Skin of body (tissue), 2 donors: Measurements from ENCODE around the gene TTC9B. TPM values are rescaled to one million over a fixed set of nuclear protein-coding genes. Genes with fewer than 3 reads are reported as not detected.

ENCODE experiments used
- DNase-seq: peaks from one replicate; lab custom pipeline; 2025; lab: John Stamatoyannopoulos, UW
- total RNA-seq: library from RNA; depleted of rRNA; stranded (reverse); fragments of >200 nt; gene quantifications from one replicate; pipeline ENCODE4 v1.2.3, GENCODE V29; 2014

The TTC9B gene
- total RNA-seq, 1 donor from 2014 or later, result not detected

GRCh38 chr19:40214936-40215335 lies 3.2 kb downstream of the TTC9B start:
- no peak for DNase-seq

- DNase-seq, result no peak
Observed at GRCh38 chr19:40213882-40214570, 4.2 kb downstream of the TTC9B start.

DNA sequence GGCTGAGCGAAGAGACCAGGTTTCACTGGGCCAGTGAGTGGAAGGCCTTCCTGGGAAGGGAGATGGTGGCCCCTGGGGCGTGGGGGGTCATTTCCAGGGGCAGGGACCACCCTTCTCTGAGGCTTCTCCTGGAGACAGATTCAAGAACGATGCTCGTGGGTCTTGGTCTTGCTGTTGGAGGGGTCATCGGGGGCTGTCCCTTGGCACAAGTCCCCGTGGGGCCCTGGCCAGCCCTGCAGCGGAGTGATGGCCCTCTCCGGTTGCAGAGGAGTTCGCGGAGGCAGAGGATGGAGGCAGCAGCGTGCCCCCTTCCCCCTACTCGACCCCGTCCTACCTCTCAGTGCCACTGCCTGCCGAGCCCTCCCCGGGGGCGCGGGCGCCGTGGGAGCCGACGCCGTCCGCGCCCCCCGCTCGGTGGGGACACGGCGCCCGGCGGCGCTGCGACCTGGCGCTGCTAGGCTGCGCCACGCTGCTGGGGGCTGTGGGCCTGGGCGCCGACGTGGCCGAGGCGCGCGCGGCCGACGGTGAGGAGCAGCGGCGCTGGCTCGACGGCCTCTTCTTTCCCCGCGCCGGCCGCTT lies 4.8 kb downstream of the TTC9B start:
- no peak for DNase-seq

- DNase-seq, result no peak
Observed at GRCh38 chr19:40210889-40211288, 7.3 kb downstream of the TTC9B start.

GRCh38 chr19:40208602-40209001 lies 9.6 kb downstream of the TTC9B start:
- no peak for DNase-seq

DNA sequence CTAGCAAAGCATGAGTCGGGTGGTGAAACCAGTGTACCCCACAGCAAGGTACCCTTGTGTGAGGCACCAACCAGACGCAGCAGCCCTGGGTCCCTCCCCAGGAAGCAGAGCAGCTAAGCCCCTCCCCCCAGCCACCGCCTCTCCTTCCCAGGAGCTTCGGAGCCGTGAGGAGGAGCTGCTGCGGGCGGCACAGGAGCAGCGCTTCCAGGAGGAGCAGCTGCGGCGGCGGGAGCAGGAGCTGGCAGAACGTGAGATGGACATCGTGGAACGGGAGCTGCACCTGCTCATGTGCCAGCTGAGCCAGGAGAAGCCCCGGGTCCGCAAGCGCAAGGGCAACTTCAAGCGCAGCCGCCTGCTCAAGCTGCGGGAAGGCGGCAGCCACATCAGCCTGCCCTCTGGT lies 12.4 kb downstream of the TTC9B start:
- no peak for DNase-seq

- no peak for DNase-seq
Observed at GRCh38 chr19:40204381-40204780, 13.8 kb downstream of the TTC9B start.

- DNase-seq, result no peak
Observed at GRCh38 chr19:40200341-40201099, 17.7 kb downstream of the TTC9B start.

DNA sequence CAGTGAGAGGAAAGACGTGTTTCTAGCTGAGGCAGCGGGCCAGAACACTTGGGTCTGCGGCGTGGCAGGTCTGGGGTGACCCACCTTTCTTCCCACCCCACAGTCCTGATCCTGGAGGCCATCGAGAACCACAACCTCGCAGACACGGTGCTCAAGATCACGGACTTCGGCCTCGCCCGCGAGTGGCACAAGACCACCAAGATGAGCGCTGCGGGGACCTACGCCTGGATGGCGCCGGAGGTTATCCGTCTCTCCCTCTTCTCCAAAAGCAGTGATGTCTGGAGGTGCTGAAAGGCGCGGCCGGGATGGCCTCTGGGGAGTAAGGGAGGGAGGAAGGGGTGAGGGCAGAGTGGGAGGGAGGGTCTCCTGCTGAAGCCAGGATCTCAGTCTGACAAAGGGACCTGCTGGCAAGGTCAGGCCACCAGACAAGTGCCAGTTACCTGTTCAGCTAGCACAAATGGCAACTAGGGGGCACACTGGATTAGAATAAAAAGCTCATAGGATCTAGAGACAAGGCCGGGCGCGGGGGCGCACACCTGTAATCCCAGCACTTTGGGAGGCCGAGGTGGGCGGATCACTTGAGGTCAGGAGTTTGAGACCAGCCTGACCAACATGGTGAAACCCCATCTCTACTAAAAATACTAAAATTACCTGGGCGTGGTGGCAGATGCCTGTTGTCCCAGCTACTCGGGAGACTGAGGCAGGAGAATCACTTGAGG lies 19.8 kb downstream of the TTC9B start:
- DNase-seq, result no peak

DNA sequence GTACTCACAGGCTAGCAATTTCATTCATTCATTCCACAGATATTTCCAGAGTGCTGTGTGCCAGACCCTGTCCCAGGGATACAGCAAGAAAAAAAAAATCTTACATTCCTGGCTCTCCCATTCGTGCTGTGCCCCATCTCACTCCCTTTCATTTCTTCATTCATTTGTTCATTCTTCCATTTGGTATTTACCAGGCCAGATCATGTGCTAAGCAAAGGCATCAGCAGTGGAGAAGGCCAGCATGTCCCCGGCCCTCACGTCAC lies 24.7 kb downstream of the TTC9B start:
- DNase-seq, result no peak

DNA sequence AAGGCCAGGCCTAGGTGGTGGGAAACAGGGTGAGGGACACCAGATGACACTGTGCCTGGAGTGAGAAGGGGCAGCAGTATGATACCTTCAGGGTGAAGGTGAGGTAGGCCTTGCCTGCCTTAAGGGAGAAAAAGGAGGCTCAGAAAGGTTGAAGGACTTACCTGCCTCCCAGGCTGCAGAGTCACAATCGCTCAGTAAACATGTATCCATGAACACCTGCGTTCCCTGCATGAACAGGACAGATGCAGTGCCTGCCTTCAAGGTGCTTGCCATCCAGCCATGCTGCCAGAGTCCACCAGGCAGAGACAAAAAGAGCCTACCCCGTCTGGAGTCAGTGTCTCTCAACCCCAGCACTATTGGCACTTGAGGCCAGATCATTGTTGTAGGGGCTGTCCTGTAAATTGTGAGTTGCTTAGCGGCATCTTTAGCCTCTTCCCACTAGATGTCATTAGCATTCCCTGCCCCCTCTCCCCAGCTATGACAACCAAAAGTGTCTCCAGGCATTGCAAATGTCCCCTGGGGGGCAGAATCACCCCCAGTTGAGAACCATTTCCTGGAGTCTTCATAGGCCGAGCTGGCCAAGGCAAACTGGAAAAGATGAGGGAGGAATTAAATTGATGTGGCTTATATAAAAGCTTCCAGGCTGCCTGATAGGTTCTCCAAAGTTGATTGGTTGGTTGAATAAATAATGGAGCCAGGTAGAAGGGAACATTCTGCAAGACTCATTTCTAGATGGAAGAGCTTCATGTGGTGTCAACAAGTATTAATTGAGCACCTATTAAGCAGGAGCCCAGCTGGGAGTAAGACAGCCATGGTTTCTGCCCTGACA lies 25.2 kb downstream of the TTC9B start:
- DNase-seq, result no peak

GRCh38 chr19:40191836-40192646 lies 26.1 kb downstream of the TTC9B start:
- DNase-seq, result no peak

- peak; percentile 59 for DNase-seq
Observed at GRCh38 chr19:40190891-40191835, 27.0 kb downstream of the TTC9B start, which contains the start of gene MAP3K10. Gene MAP3K10 (plus strand): TSS chr19:40191426. CDS start chr19:40192032, 606 bp downstream.

DNA sequence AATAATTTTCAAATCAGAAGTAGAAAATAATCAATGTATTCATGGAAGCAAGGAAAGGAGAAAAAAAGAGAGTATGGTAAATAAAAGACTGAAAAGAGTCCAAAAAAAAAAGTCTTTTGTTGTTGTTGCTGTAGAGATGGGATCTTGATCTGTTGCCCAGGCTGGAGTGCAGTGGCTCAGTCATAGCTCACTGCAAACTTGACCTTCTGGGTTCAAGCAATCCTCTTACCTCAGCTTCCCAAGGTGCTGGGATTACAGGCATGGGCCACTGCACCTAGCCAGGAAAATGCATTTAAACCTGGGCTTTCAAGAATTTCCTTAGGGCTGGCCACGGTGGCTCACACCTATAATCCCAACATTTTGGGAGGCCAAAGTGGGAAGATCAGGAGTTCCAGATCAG lies 33.9 kb downstream of the TTC9B start:
- DNase-seq, result no peak

GRCh38 chr19:40178756-40179155 lies 39.4 kb downstream of the TTC9B start:
- DNase-seq, result no peak

DNA sequence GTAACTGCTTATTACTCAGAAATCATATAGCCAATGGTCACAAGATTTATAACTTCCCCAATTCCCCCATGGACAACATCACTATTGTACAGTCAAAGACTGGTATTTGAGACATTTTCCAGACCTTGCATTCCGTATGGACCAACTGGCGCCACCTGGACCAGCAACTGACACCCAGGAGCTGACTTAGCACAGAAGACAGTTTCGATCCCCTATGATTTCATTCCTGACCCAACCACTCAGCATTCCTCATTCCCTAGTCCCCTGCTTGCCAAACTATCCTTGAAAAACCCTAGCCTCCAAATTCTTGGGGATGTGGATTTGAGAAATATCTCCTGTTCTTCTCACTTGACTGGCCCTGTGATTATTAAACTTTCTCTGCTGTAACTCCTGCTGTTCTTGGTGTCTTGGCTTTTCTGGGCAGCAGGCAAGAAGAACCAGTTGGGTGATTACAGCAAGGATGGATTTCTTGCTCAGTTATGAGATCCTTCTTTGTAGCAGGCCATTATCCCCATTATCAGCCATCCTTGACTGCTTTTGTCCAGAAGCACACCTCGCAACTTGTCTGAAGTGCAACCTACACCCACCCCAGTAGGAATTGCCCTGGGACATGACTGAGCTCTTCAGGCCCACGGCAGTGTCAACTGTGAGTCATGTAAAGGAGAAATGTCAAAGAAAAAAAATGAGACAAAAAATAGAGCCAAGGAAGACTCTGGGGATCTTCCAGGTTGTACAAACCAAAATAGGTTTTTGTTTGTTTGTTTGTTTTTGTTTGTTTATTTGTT lies 40.7 kb downstream of the TTC9B start:
- no peak for DNase-seq

- no peak for DNase-seq
Observed at GRCh38 chr19:40175820-40176219, 42.4 kb downstream of the TTC9B start.

DNA sequence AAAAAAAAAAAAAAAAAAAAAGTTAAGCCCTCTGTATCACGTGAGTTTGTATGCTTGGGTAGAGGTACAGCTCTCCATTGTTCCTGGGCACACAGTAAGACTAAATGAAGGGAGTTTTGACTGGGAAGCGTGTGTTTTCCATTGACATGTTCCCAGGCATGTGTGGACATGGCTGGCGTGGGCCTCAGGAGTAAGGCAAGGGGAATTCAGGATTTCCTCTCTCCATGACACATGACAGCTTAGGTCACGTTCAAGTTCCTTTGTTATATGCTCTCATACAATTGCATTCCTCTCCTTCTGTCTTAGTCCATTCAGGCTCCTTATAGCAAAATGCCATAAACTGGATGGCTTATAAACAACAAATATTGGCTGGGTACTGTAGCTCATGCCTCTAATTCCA lies 44.1 kb downstream of the TTC9B start:
- DNase-seq, result no peak
